ENCODE measurements around the gene PDZK1.
A peak's percentile ranks its signal among the peaks of the same experiment; 100 is the strongest.
"Not testable (repeated sequence)": the region's sequence is repeated elsewhere in the genome, so short reads cannot be mapped to it uniquely, and the experiment has no call there.

PDZK1 gene

GRCh38 chr1:145707183-145707867 is at the start of gene PDZK1:
Gene PDZK1, minus strand, starts transcription at chr1:145707368. Its CDS starts 19,347 bp downstream, at chr1:145688021.
- DNase-seq, result no peak

DNA sequence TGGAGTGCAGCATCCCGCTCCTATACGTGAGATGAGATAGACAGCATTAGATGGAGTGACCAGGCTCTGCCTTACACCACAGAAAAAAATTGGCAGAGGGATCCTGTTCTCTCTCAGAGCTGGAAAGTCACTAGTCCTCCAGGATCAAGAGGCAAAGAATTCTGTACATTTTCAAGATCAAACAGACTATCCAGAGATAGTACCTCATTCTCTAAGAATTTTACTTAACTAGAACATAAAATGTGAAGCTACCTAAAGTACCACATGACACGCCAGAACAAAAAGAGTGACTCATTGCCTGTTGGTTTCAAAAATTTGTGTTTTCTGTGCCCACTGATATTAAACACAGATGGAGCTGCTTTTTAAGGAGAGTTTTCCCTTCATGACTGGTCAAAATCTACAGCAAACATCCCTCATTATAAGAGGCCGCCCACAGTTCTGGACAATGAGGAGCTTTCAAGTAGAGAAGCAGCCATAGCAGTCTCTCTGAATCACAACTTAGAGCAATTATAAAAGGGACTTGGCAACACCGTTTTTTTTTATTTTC is 44.4 kb upstream of the PDZK1 start:
- DNase-seq, result no peak

DNA sequence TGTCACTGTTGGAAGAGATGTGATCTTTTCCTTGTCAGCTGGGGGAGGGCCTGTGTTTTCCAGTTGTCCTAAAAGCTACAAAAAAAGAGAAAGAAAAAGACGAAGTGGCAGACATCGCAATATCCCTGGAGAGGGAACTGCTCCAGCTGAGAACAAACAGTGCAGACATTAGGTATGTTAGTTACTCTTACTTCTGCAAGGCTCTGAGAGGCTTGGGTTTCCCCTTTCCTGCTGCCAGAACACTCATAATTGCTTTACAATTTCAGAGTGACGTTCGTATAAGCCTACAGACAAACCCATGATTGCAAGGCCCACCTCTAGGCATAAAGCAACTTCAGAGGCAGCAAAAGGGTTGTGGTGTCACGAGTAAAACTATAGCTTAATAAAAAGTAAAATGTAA is 43.3 kb upstream of the PDZK1 start:
- no peak for DNase-seq

- no peak for DNase-seq
Observed at GRCh38 chr1:145747398-145748247, 40.5 kb upstream of the PDZK1 start.

DNA sequence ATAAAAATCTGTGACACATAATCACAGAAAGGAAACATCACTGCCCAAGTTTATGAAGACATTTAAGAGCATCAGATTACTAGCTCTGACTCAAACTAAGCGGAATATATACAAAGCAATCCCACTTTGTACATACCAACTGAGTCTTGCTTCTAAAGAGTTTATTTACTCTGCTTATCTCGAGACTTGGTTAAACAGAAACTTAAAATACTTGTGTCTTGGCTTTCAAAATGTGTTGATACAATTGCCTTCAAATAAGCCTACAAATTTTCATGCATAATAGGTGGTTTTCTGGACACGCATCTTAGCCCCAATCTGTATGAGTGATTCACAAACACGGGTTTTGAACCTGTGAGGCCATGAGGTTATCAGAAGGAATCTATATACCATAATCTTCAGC is 33.1 kb upstream of the PDZK1 start:
- no peak for DNase-seq

DNA sequence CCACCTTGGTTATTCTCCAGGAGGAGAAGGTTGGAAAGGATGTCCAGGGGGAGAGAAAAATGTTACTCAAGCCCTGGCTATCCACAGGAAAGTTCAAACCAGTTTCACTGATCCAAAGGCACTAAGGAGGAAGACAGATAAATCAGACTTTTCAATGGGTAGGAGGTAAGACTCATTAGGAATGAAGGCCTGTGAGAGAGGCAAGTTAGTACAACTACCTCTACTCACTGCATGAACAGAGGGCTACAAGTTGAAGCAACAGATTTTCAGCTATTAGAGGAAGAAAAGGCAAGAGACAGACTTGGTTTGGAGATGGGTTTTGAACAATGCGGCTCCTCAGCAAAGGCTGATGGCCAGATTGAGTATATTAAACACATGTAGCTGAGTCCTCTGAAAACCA is 29.0 kb upstream of the PDZK1 start:
- no peak for DNase-seq

DNA sequence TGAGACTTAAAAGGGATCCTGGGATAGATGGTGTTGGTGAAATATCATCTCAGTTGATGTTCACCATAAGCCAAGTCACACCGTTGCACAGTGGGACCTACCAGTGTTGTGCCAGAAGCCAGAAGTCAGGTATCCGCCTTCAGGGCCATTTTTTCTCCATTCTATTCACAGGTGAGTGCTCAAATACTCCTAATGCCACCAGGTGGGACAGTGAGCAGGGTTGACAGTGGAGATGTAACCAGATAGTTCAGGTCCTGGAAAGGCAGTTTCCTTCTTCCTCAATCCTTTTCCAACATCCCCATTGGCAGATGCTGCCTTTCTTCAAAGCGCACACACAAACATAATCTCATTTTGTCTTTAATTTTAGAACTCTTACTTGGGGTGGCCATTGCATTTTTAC is 23.7 kb upstream of the PDZK1 start:
- no peak for DNase-seq

DNA sequence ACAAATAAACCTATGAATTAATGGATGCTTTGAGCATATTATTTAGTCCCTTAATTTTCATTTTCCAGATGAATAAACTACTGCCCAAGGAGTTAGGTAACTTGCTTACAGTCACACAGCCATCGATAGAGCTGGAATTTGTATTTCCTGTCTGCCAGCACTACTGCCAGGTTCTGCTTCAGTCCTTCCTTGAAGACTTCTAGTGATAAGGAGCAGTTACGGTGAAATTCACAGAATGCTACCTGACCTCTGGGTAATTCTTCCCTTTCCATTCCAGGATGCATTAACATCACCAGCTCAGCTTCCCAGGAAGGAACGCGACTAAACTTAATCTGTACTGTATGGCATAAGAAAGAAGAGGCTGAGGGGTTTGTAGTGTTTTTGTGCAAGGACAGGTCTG is 23.3 kb upstream of the PDZK1 start:
- DNase-seq, result no peak

DNA sequence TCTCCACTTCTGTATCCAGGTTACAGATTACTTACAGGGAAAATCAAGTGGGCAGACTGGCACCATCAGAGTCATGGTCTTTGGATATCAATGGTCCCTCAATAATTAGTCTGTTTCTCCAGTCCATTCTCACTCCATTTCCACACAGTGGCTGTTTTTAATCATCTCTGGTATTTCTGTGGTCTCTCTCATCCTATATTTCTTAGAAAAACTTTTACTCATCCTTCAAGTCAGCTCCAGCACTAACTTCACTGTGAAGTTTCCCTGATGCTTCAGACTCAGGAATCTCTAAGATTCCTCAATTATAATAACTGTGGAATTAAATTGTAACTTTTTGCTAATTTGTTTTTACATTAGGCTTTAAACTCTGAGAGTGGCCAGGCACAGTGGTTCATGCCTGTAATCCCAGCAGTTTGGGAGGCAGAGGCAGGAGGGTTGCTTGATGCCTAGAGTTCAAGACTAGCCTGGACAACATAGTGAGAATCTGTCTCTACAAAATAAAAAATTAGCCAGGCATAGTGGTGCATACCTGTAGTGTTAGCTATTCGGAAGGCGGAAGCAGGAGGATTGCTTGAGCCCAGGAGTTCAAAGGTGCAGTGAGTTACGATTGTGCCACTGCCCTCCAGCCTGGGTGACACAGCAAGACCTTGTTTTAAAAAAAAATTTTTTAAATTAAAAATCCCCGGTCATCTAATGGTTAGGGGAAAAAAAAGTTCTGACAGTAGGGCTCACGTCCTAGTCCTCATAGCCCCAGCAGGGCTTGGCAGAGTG is 22.7 kb upstream of the PDZK1 start:
- DNase-seq, result no peak

- DNase-seq, result no peak
Observed at GRCh38 chr1:145729196-145729595, 22.0 kb upstream of the PDZK1 start.

DNA sequence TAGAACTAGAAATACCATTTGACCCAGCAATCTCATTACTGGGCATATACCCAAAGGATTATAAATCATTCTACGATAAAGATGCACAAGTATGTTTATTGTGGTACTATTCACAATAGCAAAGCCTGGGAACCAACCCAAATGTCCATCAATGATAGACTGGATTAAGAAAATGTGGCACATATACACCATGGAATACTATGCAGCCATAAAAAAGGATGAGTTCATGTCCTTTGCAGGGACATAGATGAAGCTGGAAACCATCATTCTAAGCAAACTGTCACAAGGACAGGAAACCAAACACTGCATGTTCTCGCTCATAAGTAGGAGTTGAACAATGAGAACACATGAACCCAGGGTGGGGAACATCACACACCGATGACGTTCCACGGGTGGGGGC is 19.0 kb upstream of the PDZK1 start:
- not testable (repeated sequence) for DNase-seq

- DNase-seq, result peak; percentile 71
Observed at GRCh38 chr1:145720878-145721671, 13.9 kb upstream of the PDZK1 start.

- no peak for DNase-seq
Observed at GRCh38 chr1:145720556-145720877, 13.3 kb upstream of the PDZK1 start.

- DNase-seq, result no peak
Observed at GRCh38 chr1:145719230-145720079, 12.3 kb upstream of the PDZK1 start, which contains the start of gene CD160. Gene CD160, plus strand, starts transcription at chr1:145719499. Its CDS starts 8,829 bp downstream, at chr1:145728328.

- DNase-seq, result not testable (repeated sequence)
Observed at GRCh38 chr1:145718465-145718864, 11.3 kb upstream of the PDZK1 start.

DNA sequence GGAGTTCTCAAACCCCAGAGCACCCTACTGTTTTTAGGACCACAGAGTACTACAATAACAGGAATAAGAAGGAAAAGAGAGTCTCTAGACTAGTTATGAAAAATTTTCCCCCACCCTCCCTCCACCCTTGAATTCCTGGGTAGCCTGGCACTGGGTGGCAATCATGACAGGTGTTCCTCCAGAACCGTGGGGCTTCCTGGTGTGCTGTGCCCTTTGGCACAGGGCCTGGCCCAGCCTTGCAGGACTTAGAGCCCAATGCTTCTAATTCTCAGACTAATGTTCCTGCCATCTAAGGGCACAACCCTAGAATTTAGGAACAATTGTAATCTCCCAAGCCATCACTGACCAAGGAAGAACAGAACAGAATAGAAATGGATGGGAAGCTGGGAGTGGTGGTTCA is 10.7 kb upstream of the PDZK1 start:
- no peak for DNase-seq

DNA sequence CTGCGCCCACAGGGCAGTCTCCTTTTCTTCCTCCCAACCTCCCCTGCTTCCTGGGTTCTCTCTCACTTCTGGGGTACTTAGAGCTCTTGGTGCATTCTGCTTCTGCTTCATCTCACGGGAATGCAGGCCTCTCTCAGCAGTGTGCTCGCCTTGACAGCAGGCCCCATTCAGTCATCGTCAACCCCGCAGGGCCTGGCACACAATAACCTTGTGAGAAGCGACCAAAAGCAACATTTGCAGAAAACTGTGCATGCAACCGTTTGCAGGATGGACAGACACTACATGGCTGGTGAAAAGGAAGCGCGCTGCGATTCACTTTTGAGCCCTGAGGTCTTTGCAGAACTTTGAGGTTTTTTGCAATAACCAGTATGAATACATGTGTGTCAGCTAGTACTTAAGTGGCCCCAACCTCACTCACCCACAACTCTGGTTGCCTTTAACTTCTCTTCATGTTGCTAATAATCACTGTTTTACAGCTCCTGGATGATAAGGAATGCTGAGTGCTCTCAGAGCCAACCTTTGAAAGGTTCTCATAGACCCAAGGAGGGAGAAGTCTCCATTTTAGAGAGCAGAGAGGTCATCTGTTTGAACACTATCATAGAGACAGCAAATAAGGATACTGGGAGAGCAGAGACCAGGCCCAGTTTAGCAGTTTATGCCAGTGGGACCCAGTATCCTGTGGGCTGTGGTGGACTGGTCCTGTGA is 9.6 kb upstream of the PDZK1 start:
- no peak for DNase-seq

DNA sequence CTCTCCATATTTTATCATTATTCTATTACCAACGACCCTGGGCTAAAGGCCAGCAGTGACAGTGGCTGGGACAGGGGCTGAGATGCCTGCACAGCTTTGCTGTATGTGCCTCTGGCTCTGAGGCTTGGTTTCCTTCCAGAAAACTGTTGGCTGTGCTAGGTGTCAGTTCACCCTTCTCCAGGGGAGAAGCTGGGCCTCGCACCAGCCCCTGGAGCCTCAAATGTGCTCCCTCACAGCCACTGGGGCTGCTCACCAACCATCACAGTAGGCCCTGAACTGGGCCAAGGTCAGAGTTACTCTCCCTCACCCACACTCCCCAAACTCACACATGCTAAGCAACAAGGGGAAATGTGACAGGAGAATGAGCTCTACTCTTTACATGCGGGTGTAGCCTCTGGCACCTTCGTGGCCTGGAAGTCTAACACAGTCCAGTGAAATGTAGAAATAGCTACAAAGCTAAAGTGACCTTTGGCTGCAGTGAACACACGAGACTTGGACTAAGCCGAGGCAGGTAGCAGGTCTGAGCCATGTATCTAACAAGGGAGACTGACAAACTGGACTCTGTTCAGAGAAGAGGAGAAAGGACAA is 7.5 kb upstream of the PDZK1 start:
- no peak for DNase-seq

- DNase-seq, result no peak
Observed at GRCh38 chr1:145711213-145711651, 4.1 kb upstream of the PDZK1 start.

GRCh38 chr1:145710291-145711027 is 3.3 kb upstream of the PDZK1 start:
- no peak for DNase-seq
